Stimulated activated CD8-positive, alpha-beta memory T cell treated with anti-CD3 and anti-CD28 coated beads, Interleukin-4, amount 100 ng/mL, for 48 hours (primary cell): ENCODE results near the gene RGS10.

Experiments used
- DNase-seq: peaks from one replicate; pipeline ENCODE4 v3.0.0-alpha.2; 2020

Gene RGS10

DNA sequence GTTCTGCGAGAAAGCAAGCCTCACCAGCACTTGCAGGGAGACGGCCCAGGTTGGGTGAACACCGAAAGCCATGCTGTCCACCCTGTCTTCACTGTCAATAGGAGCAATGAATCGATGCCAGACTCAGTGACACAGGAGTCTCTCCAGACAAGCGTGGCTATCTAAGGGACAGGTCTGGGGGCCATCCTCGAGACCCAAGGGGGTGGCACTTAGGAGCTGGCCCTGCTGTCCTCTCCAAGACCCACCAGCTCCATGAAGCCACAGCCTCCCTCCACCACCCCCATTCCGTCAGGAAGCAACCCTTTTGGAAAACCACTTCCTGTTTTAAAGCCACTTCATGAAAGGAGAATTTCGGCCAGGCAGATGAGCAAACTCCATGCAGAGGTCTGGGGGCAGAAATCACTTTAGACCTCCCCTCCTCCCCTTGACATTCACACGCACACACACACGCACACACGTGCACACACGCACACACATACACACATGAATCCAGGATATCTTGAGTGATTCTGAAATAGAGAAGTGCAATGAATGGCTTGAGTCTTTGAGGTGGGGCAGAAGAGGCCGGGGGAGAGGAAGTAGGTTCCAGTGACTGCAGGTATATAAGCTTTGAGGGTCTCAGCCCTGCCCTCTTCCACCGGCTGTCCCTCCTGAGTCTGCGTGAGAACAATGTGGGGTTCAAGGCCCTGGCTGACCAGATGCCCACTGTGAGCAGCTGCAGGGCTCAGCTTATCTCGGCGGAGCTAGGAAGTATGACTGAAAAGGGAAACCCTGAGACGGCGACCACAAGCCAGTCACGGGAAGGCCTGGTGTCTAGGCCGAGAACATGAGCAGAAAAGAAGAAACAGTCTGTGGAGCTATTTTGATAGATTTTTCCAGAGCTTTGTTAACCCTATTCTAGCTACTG lies 25.0 kb downstream of the RGS10 start:
- DNase-seq: peak; percentile 78

DNA sequence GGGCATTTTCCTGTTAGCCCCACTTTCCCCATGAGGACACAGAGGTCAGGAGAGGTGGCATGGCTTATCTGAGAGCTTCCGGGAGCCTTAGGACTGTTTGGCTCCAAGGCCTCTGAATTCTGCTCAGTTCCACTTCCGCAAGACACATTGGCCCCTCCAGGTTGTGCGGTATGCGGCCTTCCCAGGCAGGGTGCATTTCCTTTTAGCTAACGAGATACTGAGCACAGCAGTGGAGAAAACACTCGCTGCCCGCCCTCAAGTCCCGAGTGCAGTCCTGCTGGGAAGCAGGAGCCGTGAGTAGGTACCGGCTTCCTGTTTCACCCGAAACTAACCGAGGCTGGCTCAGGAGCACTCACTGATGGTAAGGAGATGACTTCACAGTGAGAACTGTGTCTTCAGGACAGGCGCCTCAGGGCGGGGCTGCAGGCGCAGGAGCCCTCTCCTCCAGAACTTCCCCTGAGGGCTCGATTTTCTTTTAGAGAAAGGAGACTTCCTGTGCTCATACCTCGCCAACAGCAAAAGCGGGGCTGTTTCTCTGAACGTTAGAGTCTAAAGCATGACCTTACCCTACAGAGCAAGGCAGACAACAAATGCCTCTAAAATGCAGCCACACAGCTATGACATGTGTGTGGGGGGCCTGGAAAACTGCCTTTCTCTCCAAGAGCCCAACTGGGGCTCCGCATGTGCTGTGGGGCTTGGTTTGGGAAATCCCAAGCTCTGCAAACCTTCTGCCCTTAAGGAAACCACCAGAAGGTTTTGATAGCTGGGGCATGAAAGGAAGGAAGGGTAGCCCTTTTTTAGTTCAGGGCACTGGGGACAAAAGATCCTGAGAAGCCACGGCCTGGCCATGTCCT lies 25.9 kb downstream of the RGS10 start:
- DNase-seq: peak; percentile 78

DNA sequence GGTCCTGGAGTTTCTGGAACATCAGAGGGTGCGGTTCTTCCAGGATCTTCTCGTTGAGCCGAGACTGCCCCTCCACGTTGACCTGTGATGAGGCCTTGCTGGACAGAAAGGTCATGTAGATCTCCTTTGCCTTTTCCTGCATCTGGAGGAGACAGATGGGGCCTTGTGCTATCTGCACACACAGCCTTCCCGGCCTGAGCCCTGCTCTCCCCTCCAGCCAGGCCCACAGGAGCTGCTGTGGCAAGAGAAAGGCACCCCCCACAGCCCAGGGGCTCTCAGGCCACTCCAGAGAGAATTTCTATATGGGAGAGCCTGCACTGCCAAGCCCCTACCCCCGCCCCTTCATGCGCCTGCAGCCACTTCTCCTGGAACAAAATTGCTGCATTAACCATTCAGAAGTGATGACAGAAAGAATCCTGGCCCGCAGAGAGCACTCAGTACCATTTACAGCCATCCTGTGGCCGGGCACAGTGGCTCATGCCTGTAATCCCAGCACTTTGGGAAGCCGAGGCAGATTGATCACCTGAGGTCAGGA lies 26.9 kb downstream of the RGS10 start:
- no peak for DNase-seq

DNA sequence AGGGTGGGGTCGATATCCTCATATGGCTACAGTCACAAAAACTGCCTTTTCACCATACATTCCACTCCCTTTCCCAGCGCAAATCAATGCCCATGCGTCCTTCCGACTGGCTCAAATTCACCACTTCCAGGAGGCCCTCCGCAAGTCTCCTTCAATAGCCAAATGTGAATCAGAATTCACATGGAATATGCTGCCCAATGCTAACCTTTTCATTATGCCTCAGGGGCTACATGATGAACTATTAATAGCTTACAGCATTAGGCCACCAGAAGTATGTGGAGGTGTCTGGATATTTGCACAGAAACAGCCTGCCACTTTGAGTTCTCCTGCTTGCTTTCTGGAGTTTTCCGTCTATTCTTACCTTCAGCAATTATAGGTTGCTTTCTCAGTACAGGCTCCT lies 27.7 kb downstream of the RGS10 start:
- DNase-seq: no peak

DNA sequence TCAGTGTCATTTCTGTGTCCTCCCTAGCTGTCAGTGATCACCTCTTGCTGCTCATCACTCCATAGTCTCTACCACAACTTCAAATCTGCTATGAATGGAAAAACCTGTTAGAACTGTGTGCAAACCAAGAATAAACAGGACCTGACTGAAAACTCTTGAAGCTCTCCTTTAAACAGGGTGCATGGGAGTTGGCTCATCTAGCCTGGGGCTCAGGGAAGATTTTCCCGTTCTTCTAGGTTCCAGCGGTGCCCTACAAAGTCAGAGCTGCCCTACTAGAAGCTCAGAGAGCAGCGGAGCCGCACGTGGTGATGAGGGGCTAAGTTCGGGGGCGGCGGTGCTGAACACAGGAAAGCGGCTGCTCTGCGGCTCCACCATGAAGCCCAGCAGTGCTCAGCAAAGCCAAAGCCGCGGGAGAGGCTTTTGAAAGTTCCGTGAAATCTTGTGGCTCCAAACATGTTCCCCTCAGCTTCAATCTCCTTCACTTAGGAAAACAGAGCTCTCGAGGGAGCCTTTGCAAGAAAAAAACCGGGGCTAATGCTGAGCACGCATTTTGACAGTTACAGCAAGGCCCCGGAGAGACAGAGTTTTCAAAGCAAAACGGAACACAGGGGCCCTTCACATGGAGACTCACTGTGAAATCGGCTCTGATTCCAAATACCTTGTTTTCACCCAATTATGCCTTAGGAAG lies 30.5 kb downstream of the RGS10 start:
- no peak for DNase-seq

DNA sequence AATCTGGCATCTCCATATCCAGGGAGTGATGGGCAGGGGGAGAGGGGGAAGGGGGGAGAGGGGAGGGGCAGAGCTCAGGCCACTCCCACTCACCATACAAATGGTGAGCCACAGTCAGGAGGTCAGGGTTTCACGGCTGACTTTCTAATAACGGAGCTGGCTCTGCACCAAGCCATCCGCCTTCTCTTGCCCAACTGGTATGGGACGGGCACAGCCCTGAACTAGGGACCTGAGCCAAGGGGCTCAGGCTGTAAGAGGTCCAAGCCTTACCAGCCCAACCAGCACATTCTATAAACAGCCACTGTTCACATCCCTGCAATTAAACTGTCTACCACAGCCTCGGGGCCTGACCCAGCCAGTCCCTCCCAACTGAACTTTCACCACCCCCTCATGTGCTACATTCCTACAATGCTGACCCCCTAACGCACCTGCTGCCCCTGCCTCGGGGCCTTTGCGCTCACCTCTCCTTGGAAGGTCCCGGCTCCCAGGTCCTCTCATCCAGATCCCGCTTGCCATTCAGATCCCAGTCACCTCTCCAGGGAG lies 32.5 kb downstream of the RGS10 start:
- no peak for DNase-seq

DNA sequence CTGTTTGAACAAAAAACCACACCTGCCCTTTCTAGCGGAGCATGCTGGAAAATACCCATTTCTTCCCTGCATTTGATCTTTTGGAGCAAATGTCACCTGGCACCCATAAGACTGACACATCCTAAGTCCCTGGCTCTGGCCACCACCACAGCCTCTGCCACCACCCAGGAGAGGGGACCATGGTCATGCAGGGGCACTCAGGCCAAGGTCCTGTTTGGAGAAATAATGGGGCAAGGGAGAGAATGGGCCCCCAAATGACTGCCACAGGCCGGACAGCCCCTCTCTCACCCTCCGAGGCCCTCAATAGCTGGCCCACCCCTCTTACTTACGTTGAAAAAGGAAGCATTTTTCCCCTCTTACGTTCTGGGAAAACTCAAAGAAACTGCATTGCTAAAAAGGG lies 35.4 kb downstream of the RGS10 start:
- no peak for DNase-seq

DNA sequence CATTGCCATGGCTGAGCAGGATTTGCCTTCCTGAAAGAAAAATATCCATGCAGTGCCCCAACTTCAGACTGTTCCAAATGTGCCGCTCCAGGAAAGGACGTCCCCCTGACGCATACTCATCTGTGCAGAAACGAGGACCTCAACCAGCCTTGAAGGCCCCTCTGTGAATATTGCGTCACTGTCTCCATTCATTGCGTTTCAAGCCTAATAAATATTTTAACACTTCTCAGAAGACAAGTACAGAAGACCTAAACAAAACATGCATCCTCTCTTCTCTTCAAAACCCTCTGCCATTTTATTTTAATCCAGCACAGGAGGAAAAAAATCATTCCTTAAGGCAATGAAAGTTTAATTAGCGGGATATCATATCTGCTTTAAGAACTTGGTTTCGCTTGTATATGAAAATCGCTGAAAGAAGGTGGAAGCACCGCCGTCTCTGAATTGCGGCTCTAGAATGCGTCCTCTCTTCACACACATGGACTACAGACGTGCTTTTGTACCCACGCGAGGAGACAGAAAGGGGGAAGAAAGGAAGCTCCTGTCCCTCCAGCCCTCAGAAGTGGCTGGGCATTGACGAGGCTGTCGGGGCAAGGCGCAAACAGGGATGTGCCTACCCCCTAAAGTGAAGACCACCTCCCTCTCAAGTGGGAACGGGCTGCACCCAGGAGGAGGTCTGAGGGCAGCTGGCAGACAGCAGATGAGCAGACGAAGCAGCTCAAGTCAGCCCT lies 36.8 kb downstream of the RGS10 start:
- no peak for DNase-seq

DNA sequence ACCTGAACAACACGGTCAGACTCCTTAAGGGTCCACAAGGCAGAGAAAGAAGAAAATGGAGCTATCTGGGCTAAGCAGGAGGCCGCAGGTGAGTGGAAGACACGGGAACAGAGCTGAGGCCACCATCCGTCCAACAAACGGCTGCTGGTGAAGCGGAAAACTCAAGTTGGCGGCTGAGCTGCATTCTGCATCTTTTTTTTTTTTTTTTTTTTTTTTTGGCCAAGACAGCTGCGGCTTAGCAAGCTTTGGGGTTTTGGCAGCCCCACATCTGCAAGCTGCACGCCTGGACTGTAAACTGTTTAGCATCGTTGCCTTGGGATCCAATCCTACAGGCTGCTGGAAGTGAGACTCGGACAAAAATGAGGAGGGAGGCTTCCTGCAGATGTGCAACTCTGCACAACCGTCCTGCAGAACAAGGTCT lies 37.4 kb downstream of the RGS10 start:
- no peak for DNase-seq

DNA sequence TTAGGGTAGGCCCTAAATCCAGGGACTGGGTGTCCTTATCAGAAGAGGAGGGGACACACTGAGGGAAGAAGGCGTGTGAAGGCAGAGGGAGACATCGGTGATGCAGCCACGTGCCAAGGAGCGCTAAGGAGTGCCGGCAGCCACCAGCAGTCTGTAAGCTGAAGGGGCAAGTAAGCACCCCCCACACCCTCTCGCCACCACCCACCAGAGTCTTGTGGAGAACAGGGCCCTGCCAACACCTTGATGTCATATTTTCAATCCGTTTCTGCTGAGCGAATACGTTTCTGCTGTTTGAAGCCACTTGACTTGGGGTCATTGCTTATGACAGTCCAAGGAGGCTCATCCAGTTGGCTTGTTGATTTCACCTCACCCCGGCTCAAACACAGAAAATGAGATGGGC lies 37.9 kb downstream of the RGS10 start:
- DNase-seq: no peak

DNA sequence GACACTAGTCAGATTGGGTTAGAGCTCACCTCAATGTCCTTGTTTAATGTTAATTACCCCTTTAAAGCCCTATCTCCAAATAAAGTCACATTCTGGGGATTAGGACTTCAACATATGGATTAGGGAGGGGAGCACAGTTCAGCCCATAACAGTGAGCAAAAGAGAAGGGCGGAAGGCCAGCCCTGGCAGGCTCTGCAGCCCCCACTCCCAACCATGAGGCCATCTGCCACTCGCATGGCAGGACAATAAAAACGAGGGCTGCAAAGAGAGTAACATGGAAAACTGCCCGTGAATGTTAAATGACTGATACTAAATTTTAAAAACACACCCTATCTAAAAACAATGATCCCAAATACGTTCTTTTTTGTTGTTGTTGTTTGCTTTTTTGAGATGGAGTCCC lies 38.7 kb downstream of the RGS10 start:
- DNase-seq: no peak

DNA sequence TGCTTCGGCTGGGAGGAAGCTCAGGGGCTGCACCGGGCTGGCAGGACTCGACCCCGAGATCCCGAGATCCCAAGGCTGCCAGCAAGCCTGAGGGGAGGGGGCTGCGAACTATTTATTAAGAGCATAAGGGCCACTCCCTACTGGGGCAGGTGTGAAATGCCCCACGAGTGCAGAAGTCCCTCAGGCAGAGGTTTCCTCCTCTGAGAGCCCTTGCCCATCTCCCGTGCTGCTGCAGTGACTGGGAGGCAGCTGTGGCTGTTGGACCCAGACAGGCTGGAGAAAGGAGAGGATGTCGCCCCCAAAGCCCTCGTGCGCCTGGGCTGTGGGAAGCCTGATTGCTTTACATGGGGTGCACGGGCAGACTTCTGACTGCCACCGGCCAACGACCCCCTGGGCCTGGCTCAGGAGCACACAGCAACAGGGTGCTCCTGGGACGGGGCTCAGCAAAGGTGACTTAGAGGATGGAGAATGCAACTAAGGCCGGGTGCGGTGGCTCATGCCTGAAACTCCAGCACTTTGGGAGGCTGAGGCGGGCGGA lies 39.8 kb downstream of the RGS10 start:
- no peak for DNase-seq

DNA sequence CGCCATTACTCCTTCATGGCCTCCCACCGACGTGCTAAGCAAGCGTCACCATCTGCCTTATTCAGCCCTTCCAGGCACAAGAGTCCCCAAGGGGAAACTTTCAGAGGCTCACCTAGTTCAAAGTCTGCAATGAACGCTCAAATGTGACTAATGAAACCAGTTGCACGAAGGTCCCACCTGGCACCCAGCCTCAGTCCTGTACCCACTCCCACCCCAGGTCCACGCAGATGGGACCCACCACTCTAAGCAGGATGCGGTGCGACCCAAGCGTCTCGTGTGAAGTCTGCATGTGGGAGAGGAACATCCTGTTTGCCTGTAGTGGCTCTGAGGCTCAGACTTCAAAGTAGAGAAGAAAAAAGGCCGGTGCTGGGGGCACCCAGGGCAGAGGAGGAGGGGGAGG lies 40.3 kb downstream of the RGS10 start:
- peak; percentile 81 for DNase-seq

DNA sequence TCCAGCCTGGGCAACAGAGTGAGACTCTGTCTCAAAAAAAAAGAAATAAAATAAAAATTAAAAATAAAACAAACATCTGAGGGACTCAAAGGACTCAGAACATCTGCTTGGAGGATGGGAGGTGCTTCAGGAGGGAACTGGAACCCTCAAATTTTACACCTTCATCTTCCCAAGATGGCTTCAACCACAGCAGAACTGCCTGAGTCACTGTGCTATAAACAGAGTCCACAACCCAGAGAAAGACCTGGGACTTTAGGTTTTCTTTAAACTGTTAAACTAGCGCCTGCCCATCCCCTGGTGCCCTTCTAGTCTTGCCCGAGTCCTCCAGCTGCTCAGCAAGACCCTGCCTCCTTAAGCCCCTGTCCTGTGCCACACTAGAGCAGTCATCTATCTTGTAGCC lies 40.8 kb downstream of the RGS10 start:
- no peak for DNase-seq

DNA sequence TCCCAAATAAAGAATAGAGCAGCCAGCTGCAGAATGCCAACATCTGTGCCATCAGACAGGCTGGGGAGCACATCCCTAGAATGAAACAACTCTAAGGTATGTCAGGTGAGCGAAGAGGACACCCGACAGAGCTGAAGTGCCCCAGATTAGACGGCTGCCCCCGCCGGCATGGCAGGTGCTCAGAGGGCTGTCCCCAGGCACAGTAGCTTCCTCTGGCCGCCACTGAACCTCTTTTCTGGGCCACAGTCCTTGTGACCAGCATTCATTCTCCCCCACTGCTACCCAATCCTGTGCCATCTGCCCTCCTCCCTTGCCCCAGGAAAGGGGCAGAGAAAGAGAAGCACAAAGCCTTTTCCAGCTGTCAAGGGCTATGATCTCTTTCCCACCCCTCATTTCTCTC lies 41.7 kb downstream of the RGS10 start:
- DNase-seq: no peak

DNA sequence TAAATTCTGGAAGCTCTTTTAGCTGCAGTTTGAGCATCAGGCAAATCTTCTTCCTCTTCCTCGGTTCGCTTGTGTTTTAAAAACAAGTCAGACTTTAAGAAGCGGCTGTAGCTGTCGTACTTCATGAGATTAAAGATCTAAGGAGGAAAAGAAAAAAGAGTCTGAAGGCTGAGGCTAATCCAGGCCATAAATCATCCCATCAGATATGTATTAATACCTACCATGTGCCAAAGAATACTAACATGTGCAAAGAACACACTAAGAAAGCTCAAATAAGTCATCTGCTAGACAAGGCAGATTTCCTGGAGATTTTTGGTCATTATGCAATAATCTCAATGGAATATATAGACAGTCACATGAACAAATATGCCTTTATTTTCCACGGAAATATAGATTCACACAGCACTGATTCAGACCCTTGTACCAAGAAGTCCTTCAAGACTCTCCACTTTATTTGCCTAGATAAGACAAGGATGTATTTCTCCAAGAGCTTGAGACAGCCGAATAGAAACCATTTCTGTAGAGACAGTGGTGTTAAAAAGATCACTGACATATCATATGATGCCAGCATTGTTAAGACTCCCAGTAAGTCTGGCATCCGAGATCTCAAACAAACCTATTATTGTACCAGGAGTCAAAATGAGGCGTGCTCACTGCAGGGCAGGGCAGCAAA lies 42.3 kb downstream of the RGS10 start:
- DNase-seq: no peak

DNA sequence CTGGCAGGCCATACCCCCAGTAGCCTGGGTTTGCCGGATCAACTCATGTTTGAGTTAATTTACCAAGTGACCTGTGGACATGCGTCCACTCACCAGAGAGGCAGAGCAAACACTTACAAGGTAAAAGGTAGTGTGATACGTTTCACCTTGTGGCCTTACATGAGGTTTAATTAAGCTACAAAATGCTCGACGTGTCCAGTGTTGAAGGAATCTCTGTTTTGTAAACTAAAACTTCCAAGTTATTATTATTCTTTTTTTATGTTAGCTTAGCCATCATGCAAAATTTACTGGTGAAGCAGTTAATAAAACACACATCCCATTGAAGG lies 42.9 kb downstream of the RGS10 start:
- DNase-seq: no peak

DNA sequence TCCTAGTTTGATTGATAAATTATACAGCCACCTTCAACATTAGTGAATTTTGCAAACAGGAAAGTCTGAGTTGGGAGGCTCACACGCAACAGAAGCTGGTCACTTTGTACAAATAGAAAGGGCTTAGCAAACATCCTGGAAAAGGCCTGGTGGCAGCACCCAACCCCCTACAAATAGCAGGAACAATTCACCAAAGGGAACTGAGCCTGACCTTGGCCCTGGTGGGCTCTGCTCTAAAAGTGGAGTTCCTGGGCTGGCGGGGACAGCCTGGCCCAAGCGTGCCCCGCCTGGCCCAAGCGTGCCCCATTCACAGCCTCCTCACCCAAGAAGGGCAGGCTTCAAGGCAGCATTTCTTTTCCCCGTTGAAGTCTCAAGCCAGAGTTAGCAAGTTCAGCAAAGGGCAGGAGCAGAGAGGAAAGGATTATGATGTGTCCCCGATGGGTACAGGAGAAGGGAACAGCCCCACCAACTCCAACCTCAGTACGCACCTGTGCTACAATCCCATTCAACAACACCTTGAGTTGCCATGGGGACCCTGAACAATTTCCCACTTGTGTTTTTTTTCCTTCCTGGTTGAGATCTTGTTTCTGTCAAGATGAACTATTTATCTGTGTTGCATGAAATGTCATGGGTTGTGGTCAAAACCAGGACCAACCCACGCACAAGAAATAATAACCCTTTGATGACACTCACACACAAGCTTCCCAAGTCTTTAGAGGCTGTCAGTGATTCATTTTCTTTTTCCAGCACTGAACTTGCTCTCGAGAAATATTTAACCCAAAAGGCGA lies 43.4 kb downstream of the RGS10 start:
- peak; percentile 46 for DNase-seq

DNA sequence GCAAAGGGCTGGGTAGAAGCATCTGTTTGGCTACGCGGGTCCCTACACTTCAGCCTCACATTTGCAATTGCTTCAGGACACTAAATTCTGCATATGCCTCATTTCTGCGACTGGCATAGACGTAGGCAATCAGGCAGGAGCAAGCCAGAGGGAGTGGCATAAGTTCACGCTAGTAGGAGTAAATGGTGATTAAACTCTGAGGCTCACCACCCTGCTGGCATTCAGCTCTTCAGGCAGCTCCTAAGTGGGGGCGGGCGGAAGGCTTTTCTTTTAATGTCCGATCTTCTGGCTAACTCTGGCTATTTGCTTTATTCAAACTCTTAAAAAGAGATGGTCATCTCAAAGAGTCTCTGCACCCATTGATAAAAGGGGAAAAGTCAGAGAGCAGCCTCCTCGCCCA lies 45.3 kb downstream of the RGS10 start:
- DNase-seq: no peak

DNA sequence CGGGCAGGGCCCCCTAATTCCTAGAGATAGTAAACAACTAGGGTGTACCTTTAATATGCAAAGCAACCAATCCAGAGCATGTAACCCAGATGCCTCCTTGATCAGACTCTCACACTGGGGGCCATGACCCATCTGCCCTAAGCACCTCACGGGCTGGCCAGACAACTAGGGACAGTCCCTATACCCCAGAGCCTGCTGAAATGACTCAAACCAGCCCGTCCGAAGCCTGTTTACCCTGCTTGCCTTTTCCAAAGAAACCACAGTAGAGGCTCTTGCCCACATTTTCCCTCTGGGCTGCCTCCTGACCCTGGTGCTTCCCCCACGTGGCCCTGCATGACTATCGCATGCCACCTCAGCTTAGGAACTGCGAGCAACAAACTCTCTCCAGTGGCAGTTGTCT lies 46.2 kb downstream of the RGS10 start:
- peak; percentile 74 for DNase-seq

DNA sequence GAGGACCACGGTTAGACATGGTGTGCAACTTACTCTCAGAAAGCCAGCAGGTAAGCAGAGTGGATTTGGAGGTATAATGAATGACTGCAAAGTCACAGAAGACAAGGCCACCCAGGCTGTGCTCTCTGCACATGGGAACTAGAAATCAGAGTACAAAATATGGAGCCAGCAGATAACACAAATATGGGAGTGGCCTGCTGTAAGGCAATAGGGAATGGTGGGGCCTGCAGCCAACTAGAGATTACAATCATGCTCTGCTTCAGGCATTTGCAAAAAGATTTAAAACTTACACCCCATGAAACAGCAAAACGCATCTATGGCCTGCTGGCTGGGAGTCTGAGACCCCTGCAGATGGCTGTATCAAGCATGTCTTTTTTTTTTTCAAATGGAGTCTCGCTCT lies 47.0 kb downstream of the RGS10 start:
- DNase-seq: no peak
